HG03457 (cell line): ENCODE results near the gene PLEKHA7.

Experiments used
- ATAC-seq: cut with Tn5 transposase; IDR thresholded peaks from one replicate; pipeline ENCODE4 v1.9.1; 2021; ENCODE audit warnings: moderate number of reproducible peaks; ENCODE audit not compliant: unreplicated experiment

The PLEKHA7 gene

GRCh38 chr11:16777613-16777975 lies 236.6 kb downstream of the PLEKHA7 start:
- ATAC-seq: no peak

- ATAC-seq: no peak
Observed at GRCh38 chr11:16776711-16777612, 237.3 kb downstream of the PLEKHA7 start.

GRCh38 chr11:16775614-16776283 lies 238.5 kb downstream of the PLEKHA7 start:
- ATAC-seq: no peak

- ATAC-seq: no peak
Observed at GRCh38 chr11:16774936-16775613, 239.1 kb downstream of the PLEKHA7 start.

- no peak for ATAC-seq
Observed at GRCh38 chr11:16773981-16774935, 240.0 kb downstream of the PLEKHA7 start.

- ATAC-seq: no peak
Observed at GRCh38 chr11:16772141-16772512, 242.1 kb downstream of the PLEKHA7 start.

- no peak for ATAC-seq
Observed at GRCh38 chr11:16771350-16772140, 242.7 kb downstream of the PLEKHA7 start.

GRCh38 chr11:16770016-16770415 lies 244.2 kb downstream of the PLEKHA7 start:
- no peak for ATAC-seq

GRCh38 chr11:16769386-16769785 lies 244.8 kb downstream of the PLEKHA7 start:
- ATAC-seq: no peak

GRCh38 chr11:16767957-16768356 lies 246.3 kb downstream of the PLEKHA7 start:
- ATAC-seq: no peak

- no peak for ATAC-seq
Observed at GRCh38 chr11:16767137-16767536, 247.1 kb downstream of the PLEKHA7 start.

- ATAC-seq: no peak
Observed at GRCh38 chr11:16764888-16765287, 249.3 kb downstream of the PLEKHA7 start.

- no peak for ATAC-seq
Observed at GRCh38 chr11:16763746-16764145, 250.5 kb downstream of the PLEKHA7 start.

GRCh38 chr11:16759857-16760508 lies 254.2 kb downstream of the PLEKHA7 start:
- ATAC-seq: no peak

GRCh38 chr11:16758382-16759024 lies 255.7 kb downstream of the PLEKHA7 start:
- ATAC-seq: no peak

GRCh38 chr11:16750417-16750816 lies 263.8 kb downstream of the PLEKHA7 start:
- no peak for ATAC-seq

- ATAC-seq: no peak
Observed at GRCh38 chr11:16749666-16750065, 264.5 kb downstream of the PLEKHA7 start.

- ATAC-seq: no peak
Observed at GRCh38 chr11:16749092-16749491, 265.1 kb downstream of the PLEKHA7 start.
